ENCODE data around the gene PCAT6.

- TF ChIP-seq CTCF (IDR thresholded peaks at IDR 0.05) (no peak), POLR2A (IDR thresholded peaks at IDR 0.05) (no peak)
Observed at GRCh38 chr1:202850593-202851362, 40.0 kb downstream of the PCAT6 start.
